ENCODE data around the gene ING5.

GRCh38 chr2:241678784-241679540 lies 22.9 kb upstream of the ING5 start:
- TF ChIP-seq, protein P1, sequence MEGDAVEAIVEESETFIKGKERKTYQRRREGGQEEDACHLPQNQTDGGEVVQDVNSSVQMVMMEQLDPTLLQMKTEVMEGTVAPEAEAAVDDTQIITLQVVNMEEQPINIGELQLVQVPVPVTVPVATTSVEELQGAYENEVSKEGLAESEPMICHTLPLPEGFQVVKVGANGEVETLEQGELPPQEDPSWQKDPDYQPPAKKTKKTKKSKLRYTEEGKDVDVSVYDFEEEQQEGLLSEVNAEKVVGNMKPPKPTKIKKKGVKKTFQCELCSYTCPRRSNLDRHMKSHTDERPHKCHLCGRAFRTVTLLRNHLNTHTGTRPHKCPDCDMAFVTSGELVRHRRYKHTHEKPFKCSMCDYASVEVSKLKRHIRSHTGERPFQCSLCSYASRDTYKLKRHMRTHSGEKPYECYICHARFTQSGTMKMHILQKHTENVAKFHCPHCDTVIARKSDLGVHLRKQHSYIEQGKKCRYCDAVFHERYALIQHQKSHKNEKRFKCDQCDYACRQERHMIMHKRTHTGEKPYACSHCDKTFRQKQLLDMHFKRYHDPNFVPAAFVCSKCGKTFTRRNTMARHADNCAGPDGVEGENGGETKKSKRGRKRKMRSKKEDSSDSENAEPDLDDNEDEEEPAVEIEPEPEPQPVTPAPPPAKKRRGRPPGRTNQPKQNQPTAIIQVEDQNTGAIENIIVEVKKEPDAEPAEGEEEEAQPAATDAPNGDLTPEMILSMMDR (IDR thresholded peaks at IDR 0.05), result no peak
- no peak for TF ChIP-seq ZFX (IDR thresholded peaks at IDR 0.05; ENCODE audit: borderline replicate concordance)
